Measurements from ENCODE around the gene STXBP5.

STXBP5 gene

GRCh38 chr6:147384737-147385710 lies 180.8 kb downstream of the STXBP5 start:
- no peak for DNase-seq

- no peak for DNase-seq
These were observed 185.2 kb downstream of the STXBP5 start for GRCh38 chr6:147389463-147389862.

- DNase-seq: no peak
These were observed 186.8 kb downstream of the STXBP5 start for GRCh38 chr6:147390909-147391536.

GRCh38 chr6:147392917-147393625 lies 188.9 kb downstream of the STXBP5 start:
- DNase-seq: no peak

- no peak for DNase-seq
These were observed 190.9 kb downstream of the STXBP5 start for GRCh38 chr6:147395158-147395557.

- DNase-seq: no peak
These were observed 193.1 kb downstream of the STXBP5 start for GRCh38 chr6:147397306-147397705.

- DNase-seq: no peak
These were observed 196.8 kb downstream of the STXBP5 start for GRCh38 chr6:147400968-147401367.

GRCh38 chr6:147401779-147402178 lies 197.6 kb downstream of the STXBP5 start:
- DNase-seq: no peak

- no peak for DNase-seq
These were observed 202.6 kb downstream of the STXBP5 start for GRCh38 chr6:147406783-147407182.

GRCh38 chr6:147407571-147407970 lies 203.4 kb downstream of the STXBP5 start:
- DNase-seq: no peak

GRCh38 chr6:147416622-147417021 lies 212.4 kb downstream of the STXBP5 start:
- DNase-seq: no peak

GRCh38 chr6:147417954-147418353 lies 213.7 kb downstream of the STXBP5 start:
- DNase-seq: no peak

GRCh38 chr6:147418523-147418922 lies 214.3 kb downstream of the STXBP5 start:
- no peak for DNase-seq

GRCh38 chr6:147421903-147422302 lies 217.7 kb downstream of the STXBP5 start:
- no peak for DNase-seq

GRCh38 chr6:147423111-147423510 lies 218.9 kb downstream of the STXBP5 start:
- DNase-seq: no peak

GRCh38 chr6:147429794-147430193 lies 225.6 kb downstream of the STXBP5 start:
- no peak for DNase-seq

- DNase-seq: no peak
These were observed 226.6 kb downstream of the STXBP5 start for GRCh38 chr6:147430811-147431210.

GRCh38 chr6:147434076-147434475 lies 229.9 kb downstream of the STXBP5 start:
- no peak for DNase-seq

- no peak for DNase-seq
These were observed 230.3 kb downstream of the STXBP5 start for GRCh38 chr6:147434516-147434915.

- DNase-seq: no peak
These were observed 233.4 kb downstream of the STXBP5 start for GRCh38 chr6:147437615-147438014.

GRCh38 chr6:147438758-147439528 lies 234.7 kb downstream of the STXBP5 start:
- no peak for DNase-seq
